Prostate gland (tissue), 2 donors: ENCODE data around the gene MS4A15.

Experiments used
- POLR2A ChIP-seq: fragments of 450-650 bp; IDR thresholded peaks from one replicate; pipeline ENCODE4 v1.6.1; 2016; ENCODE audit warnings: antibody characterized with exemption, mild to moderate bottlenecking
- TF ChIP-seq, protein P1 (sequence below), 4 experiments: fragments of 200-600 bp in 2 of 4; fragments of 450-650 bp in 2 of 4; sonication (generic) in 2 of 4; IDR thresholded peaks; 1 replicate in 3 of 4; 2 replicates in 1 of 4; pipeline ENCODE4 v1.5.1; 2016 to 2019; ENCODE audit warnings: antibody characterized with exemption in 4 of 4, mild to moderate bottlenecking in 2 of 4, moderate library complexity in 2 of 4

DNA sequence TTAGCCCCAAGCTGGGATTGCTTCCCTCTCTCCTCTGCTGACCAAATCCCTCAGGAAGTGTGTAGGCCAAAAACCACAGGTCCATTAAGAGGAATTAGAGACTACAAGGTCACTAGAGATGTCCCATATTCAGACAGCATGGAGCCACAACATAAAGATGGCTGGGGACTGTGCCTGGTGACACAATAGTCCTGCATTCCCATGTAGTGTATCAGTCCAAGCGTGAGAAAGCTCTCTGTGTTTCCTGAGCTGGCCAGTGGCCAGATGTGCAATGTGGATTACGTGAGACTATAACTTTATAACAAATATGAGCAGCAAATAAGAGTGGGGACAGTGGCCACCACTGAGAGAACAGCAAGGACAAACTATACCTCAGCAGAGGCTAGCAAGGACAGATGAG is 20.9 kb downstream of the MS4A15 start:
- TF ChIP-seq, protein P1, sequence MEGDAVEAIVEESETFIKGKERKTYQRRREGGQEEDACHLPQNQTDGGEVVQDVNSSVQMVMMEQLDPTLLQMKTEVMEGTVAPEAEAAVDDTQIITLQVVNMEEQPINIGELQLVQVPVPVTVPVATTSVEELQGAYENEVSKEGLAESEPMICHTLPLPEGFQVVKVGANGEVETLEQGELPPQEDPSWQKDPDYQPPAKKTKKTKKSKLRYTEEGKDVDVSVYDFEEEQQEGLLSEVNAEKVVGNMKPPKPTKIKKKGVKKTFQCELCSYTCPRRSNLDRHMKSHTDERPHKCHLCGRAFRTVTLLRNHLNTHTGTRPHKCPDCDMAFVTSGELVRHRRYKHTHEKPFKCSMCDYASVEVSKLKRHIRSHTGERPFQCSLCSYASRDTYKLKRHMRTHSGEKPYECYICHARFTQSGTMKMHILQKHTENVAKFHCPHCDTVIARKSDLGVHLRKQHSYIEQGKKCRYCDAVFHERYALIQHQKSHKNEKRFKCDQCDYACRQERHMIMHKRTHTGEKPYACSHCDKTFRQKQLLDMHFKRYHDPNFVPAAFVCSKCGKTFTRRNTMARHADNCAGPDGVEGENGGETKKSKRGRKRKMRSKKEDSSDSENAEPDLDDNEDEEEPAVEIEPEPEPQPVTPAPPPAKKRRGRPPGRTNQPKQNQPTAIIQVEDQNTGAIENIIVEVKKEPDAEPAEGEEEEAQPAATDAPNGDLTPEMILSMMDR (IDR thresholded peaks at IDR 0.05): no peak
- TF ChIP-seq POLR2A: no peak
